Measurements from ENCODE around the gene CCNG2. TPM values are rescaled to one million over a fixed set of nuclear protein-coding genes. Genes with fewer than 3 reads are reported as not detected.

Gene CCNG2
- total and polyA plus RNA-seq, 2 of the 13 experiments (the other 11 are each of a cell fraction or from before 2014, with no cell fraction given) = 3.9 to 11.5 TPM

GRCh38 chr4:77127837-77128621 is 29.0 kb upstream of the CCNG2 start:
- Histone ChIP-seq H3K4me2 (ENCODE audit: low read depth, low read length) (no peak overlapping the region; the same call in 1 of the 2 replicates), H3K4me3 (replicated peaks in 1 of 3; ENCODE audit: insufficient read depth in 1 of 3, low read depth in 2 of 3, low read length in 3 of 3) (no peak overlapping the region), H2AFZ (ENCODE audit: low read length) (no peak overlapping the region), H3K4me1 (ENCODE audit: insufficient read depth, low read length) (no peaks in the 10 kb centered on the region), H3K9ac (ENCODE audit: insufficient read depth, low read depth, low read length) (no peak overlapping the region), H3K9me3 (ENCODE audit: low read length) (no peaks in the 10 kb centered on the region), H3K36me3 (replicated peaks in 1 of 2; ENCODE audit: control insufficient read depth in 1 of 2, insufficient read depth in 2 of 2, low read length in 2 of 2) (no peaks in the 10 kb centered on the region), H3K27ac (ENCODE audit: extremely low read length, insufficient read depth, low read length) (no peak overlapping the region), H4K20me1 (ENCODE audit: insufficient read depth, low read length) (no peaks in the 10 kb centered on the region), H3K79me2 (ENCODE audit: insufficient read depth, low read length) (no peaks in the 10 kb centered on the region), H3K27me3 (ENCODE audit: control insufficient read depth in 1 of 2, insufficient read depth in 2 of 2, low read length in 2 of 2) (peaks cover 0 to under 1% of the 10 kb centered on the region in 2 experiments; a peak in 1 of 5 replicates)
- no TSS peak for BruUV-seq (replicated peaks)
- 12% methylated on average over 9 of the region's 11 CpGs for WGBS (ENCODE audit: low lambda C conversion rate)
- intact Hi-C loops (cut with micrococcal nuclease; ENCODE audit: unreplicated experiment) = no loop called here
- CTCF ChIA-PET (ENCODE audit: low intra/inter-chr PET ratio, low total read pairs) = no interaction called here
- no peak for TF ChIP-seq CREBL2 (CRISPR knock-in tag; IDR thresholded peaks at IDR 0.05; ENCODE audit: borderline replicate concordance)
- no peak for TF ChIP-seq ZNF503 (CRISPR knock-in tag; IDR thresholded peaks at IDR 0.05)
- TF ChIP-seq ZNF101 (CRISPR knock-in tag; IDR thresholded peaks at IDR 0.05; ENCODE audit: borderline replicate concordance, low read depth) = no peak
- TF ChIP-seq TIGD3 (CRISPR knock-in tag; IDR thresholded peaks at IDR 0.05; ENCODE audit: borderline replicate concordance) = no peak
- TF ChIP-seq KDM2A (CRISPR knock-in tag; IDR thresholded peaks at IDR 0.05; ENCODE audit: borderline replicate concordance, low read depth) = no peak
- no peak for TF ChIP-seq RFX5 (IDR thresholded peaks at IDR 0.05; ENCODE audit: low read depth, low read length)
- no peak for TF ChIP-seq ZNF878 (CRISPR knock-in tag; IDR thresholded peaks at IDR 0.05)
- TF ChIP-seq ZNF768 (CRISPR knock-in tag; IDR thresholded peaks at IDR 0.05) = no peak
- FAIRE-seq (no peak), ATAC-seq (no peak), DNase-seq (ENCODE audit: low spot score) (no peak)
- in situ Hi-C loops (cut with HindIII; ENCODE audit: extremely low pct_ligation_motif_present, low pct_unique_long_range_greater_than_20kb) = no loop called here
- POLR2A ChIA-PET = no interaction called here

All from HepG2 (cell line).